ENCODE results near the gene C2orf81. TPM values are rescaled to one million over a fixed set of nuclear protein-coding genes. Genes with fewer than 3 reads are reported as not detected.
A peak's percentile ranks its signal among the peaks of the same experiment; 100 is the strongest.

The C2orf81 gene
- total and polyA plus RNA-seq, 10 of the 15 experiments (the other 5 are each of a cell fraction or from before 2014, with no cell fraction given): 0.10 to 9.8 (median 2.7) TPM

GRCh38 chr2:74458132-74458937, 36.9 kb upstream of the C2orf81 start, which contains the start of gene WBP1 (continued):
- TF ChIP-seq, protein P1, sequence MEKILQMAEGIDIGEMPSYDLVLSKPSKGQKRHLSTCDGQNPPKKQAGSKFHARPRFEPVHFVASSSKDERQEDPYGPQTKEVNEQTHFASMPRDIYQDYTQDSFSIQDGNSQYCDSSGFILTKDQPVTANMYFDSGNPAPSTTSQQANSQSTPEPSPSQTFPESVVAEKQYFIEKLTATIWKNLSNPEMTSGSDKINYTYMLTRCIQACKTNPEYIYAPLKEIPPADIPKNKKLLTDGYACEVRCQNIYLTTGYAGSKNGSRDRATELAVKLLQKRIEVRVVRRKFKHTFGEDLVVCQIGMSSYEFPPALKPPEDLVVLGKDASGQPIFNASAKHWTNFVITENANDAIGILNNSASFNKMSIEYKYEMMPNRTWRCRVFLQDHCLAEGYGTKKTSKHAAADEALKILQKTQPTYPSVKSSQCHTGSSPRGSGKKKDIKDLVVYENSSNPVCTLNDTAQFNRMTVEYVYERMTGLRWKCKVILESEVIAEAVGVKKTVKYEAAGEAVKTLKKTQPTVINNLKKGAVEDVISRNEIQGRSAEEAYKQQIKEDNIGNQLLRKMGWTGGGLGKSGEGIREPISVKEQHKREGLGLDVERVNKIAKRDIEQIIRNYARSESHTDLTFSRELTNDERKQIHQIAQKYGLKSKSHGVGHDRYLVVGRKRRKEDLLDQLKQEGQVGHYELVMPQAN (conservative IDR thresholded peaks at IDR 0.05): no peak
- TF ChIP-seq IRF4 (IDR thresholded peaks at IDR 0.05; ENCODE audit: low read depth, low read length) (no peak), CEBPB (IDR thresholded peaks at IDR 0.05; ENCODE audit: borderline replicate concordance in 1 of 2, low read depth in 2 of 2, low read length in 2 of 2) (no peak), MTA2 (IDR thresholded peaks at IDR 0.05; ENCODE audit: low read depth) (no peak), RELA (IDR thresholded peaks at IDR 0.05; ENCODE audit: borderline replicate concordance, partially characterized antibody) (no peak), POLR2AphosphoS5 (IDR thresholded peaks at IDR 0.05; ENCODE audit: low read length) (no peak; the same call in 1 of the 2 replicates), MTA3 (IDR thresholded peaks at IDR 0.05; ENCODE audit: borderline replicate concordance, low read length) (0 out of 2 replicates have a peak, but pooled peaks have one; percentile 8), IRF3 (IDR thresholded peaks at IDR 0.05) (peak; percentile 96), TAF1 (IDR thresholded peaks at IDR 0.05; ENCODE audit: borderline replicate concordance, low read depth, low read length) (no peak), ELK1 (IDR thresholded peaks at IDR 0.05; ENCODE audit: low read depth, low read length) (no peak), ZNF274 (IDR thresholded peaks at IDR 0.05; ENCODE audit: insufficient read depth, insufficient read length) (no peak), HDAC6 (IDR thresholded peaks at IDR 0.05; ENCODE audit: unreplicated experiment) (no peak)
- TF ChIP-seq, protein P2, sequence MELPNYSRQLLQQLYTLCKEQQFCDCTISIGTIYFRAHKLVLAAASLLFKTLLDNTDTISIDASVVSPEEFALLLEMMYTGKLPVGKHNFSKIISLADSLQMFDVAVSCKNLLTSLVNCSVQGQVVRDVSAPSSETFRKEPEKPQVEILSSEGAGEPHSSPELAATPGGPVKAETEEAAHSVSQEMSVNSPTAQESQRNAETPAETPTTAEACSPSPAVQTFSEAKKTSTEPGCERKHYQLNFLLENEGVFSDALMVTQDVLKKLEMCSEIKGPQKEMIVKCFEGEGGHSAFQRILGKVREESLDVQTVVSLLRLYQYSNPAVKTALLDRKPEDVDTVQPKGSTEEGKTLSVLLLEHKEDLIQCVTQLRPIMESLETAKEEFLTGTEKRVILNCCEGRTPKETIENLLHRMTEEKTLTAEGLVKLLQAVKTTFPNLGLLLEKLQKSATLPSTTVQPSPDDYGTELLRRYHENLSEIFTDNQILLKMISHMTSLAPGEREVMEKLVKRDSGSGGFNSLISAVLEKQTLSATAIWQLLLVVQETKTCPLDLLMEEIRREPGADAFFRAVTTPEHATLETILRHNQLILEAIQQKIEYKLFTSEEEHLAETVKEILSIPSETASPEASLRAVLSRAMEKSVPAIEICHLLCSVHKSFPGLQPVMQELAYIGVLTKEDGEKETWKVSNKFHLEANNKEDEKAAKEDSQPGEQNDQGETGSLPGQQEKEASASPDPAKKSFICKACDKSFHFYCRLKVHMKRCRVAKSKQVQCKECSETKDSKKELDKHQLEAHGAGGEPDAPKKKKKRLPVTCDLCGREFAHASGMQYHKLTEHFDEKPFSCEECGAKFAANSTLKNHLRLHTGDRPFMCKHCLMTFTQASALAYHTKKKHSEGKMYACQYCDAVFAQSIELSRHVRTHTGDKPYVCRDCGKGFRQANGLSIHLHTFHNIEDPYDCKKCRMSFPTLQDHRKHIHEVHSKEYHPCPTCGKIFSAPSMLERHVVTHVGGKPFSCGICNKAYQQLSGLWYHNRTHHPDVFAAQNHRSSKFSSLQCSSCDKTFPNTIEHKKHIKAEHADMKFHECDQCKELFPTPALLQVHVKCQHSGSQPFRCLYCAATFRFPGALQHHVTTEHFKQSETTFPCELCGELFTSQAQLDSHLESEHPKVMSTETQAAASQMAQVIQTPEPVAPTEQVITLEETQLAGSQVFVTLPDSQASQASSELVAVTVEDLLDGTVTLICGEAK (IDR thresholded peaks at IDR 0.05; ENCODE audit: borderline replicate concordance): peak; percentile 74
- TF ChIP-seq, protein P3, sequence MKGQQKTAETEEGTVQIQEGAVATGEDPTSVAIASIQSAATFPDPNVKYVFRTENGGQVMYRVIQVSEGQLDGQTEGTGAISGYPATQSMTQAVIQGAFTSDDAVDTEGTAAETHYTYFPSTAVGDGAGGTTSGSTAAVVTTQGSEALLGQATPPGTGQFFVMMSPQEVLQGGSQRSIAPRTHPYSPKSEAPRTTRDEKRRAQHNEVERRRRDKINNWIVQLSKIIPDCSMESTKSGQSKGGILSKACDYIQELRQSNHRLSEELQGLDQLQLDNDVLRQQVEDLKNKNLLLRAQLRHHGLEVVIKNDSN (IDR thresholded peaks at IDR 0.05; ENCODE audit: borderline replicate concordance, extremely low read length, insufficient read depth, low read depth, low read length): no peak
- TF ChIP-seq, protein P4, sequence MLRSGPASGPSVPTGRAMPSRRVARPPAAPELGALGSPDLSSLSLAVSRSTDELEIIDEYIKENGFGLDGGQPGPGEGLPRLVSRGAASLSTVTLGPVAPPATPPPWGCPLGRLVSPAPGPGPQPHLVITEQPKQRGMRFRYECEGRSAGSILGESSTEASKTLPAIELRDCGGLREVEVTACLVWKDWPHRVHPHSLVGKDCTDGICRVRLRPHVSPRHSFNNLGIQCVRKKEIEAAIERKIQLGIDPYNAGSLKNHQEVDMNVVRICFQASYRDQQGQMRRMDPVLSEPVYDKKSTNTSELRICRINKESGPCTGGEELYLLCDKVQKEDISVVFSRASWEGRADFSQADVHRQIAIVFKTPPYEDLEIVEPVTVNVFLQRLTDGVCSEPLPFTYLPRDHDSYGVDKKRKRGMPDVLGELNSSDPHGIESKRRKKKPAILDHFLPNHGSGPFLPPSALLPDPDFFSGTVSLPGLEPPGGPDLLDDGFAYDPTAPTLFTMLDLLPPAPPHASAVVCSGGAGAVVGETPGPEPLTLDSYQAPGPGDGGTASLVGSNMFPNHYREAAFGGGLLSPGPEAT (IDR thresholded peaks at IDR 0.05; ENCODE audit: low read depth): peak; percentile 87
